ENCODE results near the gene PAGE2B.
"Not testable (repeated sequence)": the region's sequence is repeated elsewhere in the genome, so short reads cannot be mapped to it uniquely, and the experiment has no call there.

The PAGE2B gene

GRCh38 chrX:55111578-55112254 is 36.9 kb downstream of the PAGE2B start:
- FAIRE-seq (no peak), DNase-seq (ENCODE audit: insufficient read length) (no peak)
- no peak for TF ChIP-seq POLR2A (IDR thresholded peaks at IDR 0.05; ENCODE audit: low read depth, low read length)
- TF ChIP-seq POLR2AphosphoS5 (IDR thresholded peaks at IDR 0.05; ENCODE audit: low read depth, low read length): no peak
- TF ChIP-seq TAF1 (IDR thresholded peaks at IDR 0.05; ENCODE audit: borderline replicate concordance, low read depth, low read length): no peak

- DNase-seq (ENCODE audit: insufficient read length); FAIRE-seq: not testable (repeated sequence)
Measured at GRCh38 chrX:55116589-55116988, 41.8 kb downstream of the PAGE2B start.

GRCh38 chrX:55118574-55118973 is 43.7 kb downstream of the PAGE2B start:
- no peak for FAIRE-seq

GRCh38 chrX:55119271-55119670 is 44.4 kb downstream of the PAGE2B start:
- FAIRE-seq (no peak), DNase-seq (ENCODE audit: insufficient read length) (no peak)
- no peak for TF ChIP-seq POLR2A (IDR thresholded peaks at IDR 0.05; ENCODE audit: low read depth, low read length)
- TF ChIP-seq TAF1 (IDR thresholded peaks at IDR 0.05; ENCODE audit: borderline replicate concordance, low read depth, low read length): no peak
- TF ChIP-seq POLR2AphosphoS5 (IDR thresholded peaks at IDR 0.05; ENCODE audit: low read depth, low read length): no peak

More at GRCh38 chrX:55118574-55118973, 43.7 kb downstream of the PAGE2B start:
- no peak for TF ChIP-seq POLR2A (IDR thresholded peaks at IDR 0.05; ENCODE audit: low read depth, low read length)
- TF ChIP-seq TAF1 (IDR thresholded peaks at IDR 0.05; ENCODE audit: borderline replicate concordance, low read depth, low read length): no peak
- no peak for TF ChIP-seq POLR2AphosphoS5 (IDR thresholded peaks at IDR 0.05; ENCODE audit: low read depth, low read length)
- DNase-seq (ENCODE audit: insufficient read length): no peak

- DNase-seq (ENCODE audit: insufficient read length): no peak
- TF ChIP-seq POLR2A (IDR thresholded peaks at IDR 0.05; ENCODE audit: low read depth, low read length) (no peak), POLR2AphosphoS5 (IDR thresholded peaks at IDR 0.05; ENCODE audit: low read depth, low read length) (no peak)
- FAIRE-seq: no peak
Measured at GRCh38 chrX:55119712-55120111, 44.9 kb downstream of the PAGE2B start.

GRCh38 chrX:55120761-55121358 is 46.0 kb downstream of the PAGE2B start:
- TF ChIP-seq POLR2A (IDR thresholded peaks at IDR 0.05; ENCODE audit: low read depth, low read length) (no peak), TAF1 (IDR thresholded peaks at IDR 0.05; ENCODE audit: borderline replicate concordance, low read depth, low read length) (no peak), POLR2AphosphoS5 (IDR thresholded peaks at IDR 0.05; ENCODE audit: low read depth, low read length) (no peak)
- no peak for FAIRE-seq
- no peak for DNase-seq (ENCODE audit: insufficient read length)

GRCh38 chrX:55123900-55124299 is 49.1 kb downstream of the PAGE2B start:
- TF ChIP-seq POLR2AphosphoS5 (IDR thresholded peaks at IDR 0.05; ENCODE audit: low read depth, low read length) (no peak), TAF1 (IDR thresholded peaks at IDR 0.05; ENCODE audit: borderline replicate concordance, low read depth, low read length) (no peak), POLR2A (IDR thresholded peaks at IDR 0.05; ENCODE audit: low read depth, low read length) (no peak)
- DNase-seq (ENCODE audit: insufficient read length): no peak
- no peak for FAIRE-seq

- FAIRE-seq: no peak
- no peak for TF ChIP-seq TAF1 (IDR thresholded peaks at IDR 0.05; ENCODE audit: borderline replicate concordance, low read depth, low read length)
- TF ChIP-seq POLR2A (IDR thresholded peaks at IDR 0.05; ENCODE audit: low read depth, low read length): no peak
- no peak for TF ChIP-seq POLR2AphosphoS5 (IDR thresholded peaks at IDR 0.05; ENCODE audit: low read depth, low read length)
- DNase-seq (ENCODE audit: insufficient read length): no peak
Measured at GRCh38 chrX:55127692-55128091, 52.9 kb downstream of the PAGE2B start.

All from GM12892 (cell line).